Duodenal mucosa (tissue), 2 donors: Measurements from ENCODE around the gene NFKB1.

Experiments used
- H3K27ac ChIP-seq: one replicate; pipeline ENCODE4 v1.7.0; 2013; ENCODE audit warnings: low read depth, low read length
- H3K27me3 ChIP-seq, 2 donors: one replicate each; pipeline ENCODE4 v1.7.0; 2013; ENCODE audit warnings: low read length in 2 of 2, control low read depth in 1 of 2; ENCODE audit not compliant: insufficient read depth in 2 of 2, control insufficient read depth in 1 of 2
- H3K36me3 ChIP-seq, 2 donors: one replicate each; pipeline ENCODE4 v1.7.0; 2013; ENCODE audit warnings: low read length in 2 of 2, control low read depth in 1 of 2; ENCODE audit not compliant: insufficient read depth in 2 of 2, control insufficient read depth in 1 of 2
- H3K4me1 ChIP-seq, 2 donors: one replicate each; pipeline ENCODE4 v1.7.0; 2013; ENCODE audit warnings: low read length in 2 of 2, control low read depth in 1 of 2; ENCODE audit not compliant: insufficient read depth in 2 of 2, control insufficient read depth in 1 of 2
- H3K4me3 ChIP-seq, 2 donors: one replicate each; pipeline ENCODE4 v1.7.0; 2013; ENCODE audit warnings: low read length in 2 of 2, low read depth in 1 of 2
- H3K9ac ChIP-seq, 2 donors: one replicate each; pipeline ENCODE4 v1.7.0; 2013; ENCODE audit warnings: low read length in 2 of 2, low read depth in 1 of 2
- H3K9me3 ChIP-seq, 2 donors: one replicate each; pipeline ENCODE4 v1.7.0; 2013; ENCODE audit warnings: low read length in 2 of 2, control low read depth in 1 of 2; ENCODE audit not compliant: control insufficient read depth in 1 of 2

NFKB1 gene

DNA sequence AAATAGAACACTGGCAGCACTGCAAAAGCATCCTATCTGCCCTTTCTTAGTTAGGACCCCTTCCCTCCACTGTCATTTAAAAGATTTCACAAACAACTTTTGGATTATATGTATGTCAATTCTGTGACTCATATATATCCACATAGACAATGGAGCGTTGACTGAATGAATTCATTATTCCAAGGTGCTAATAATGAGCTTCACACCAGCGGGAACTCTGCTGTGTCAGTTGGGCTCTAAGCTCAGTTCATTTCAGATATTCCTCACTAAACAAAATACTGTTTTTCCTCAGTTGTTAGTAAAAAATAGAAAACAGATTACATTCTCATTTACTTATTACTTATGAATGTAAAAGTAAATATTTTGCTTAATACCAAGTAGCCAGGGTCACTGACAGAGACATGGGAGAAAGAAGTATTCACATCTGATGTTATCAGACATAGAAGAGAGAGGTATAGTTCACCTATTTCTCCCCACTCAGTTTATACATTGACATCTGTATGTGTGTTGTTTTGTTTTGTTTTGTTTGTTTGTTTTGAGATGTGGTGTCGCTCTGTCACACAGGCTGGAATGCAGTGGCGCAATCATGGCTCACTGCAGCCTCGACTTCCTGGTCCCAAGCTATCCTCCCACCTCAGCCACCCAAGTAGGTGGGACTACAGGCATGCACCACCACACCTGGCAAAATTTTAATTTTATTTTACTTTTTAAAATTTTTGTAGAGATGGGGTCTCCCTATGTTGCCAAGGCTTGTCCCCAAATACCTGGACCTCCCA is 10.9 kb downstream of the NFKB1 start:
- Histone ChIP-seq H3K9me3 (peaks cover 0 to 5% of the 10 kb centered on the region in 2 donors), H3K27ac (no peak overlapping the region), H3K36me3 (no peaks in the 10 kb centered on the region), H3K4me1 (no peaks in the 10 kb centered on the region), H3K4me3 (no peak overlapping the region), H3K27me3 (no peaks in the 10 kb centered on the region), H3K9ac (no peak overlapping the region)

DNA sequence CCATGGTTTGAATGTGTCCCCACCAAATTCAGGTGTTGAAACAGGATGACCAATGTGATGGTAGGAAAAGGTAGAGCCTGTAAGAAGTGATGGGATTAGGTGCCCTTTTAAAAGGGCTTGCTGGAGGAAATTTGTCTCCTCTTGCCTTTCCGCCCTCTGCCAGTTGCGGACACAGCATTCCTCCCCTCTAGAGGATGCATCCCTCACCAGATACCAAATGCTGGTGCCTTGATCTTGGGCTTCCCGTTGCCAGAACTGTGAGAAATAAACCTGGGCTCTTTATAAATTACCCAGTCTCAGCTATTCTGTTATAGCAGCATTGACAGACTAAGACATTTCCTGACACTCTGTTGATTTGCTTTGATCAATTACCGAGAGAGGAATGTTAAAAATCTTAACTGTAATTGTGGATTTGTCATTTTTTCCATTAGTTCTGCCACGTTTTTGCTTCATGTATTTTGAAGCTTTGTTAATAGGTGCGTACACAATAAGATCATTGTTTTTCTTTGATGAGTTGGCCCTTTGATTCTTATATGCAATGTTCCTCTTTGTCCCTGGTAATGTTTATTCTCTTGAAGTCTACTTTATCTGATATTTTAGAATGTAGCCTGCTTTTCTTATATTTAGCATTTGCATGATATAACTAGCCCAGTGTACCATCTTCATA is 13.3 kb downstream of the NFKB1 start:
- H3K4me1 ChIP-seq, result peaks cover 7 to 9% of the 10 kb centered on the region in 2 donors
- no peaks in the 10 kb centered on the region for H3K27me3 ChIP-seq
- no peak overlapping the region for H3K4me3 ChIP-seq
- H3K9ac ChIP-seq, result no peak overlapping the region
- no peak overlapping the region for H3K27ac ChIP-seq
- H3K36me3 ChIP-seq, result no peaks in the 10 kb centered on the region
- peaks cover 0 to 5% of the 10 kb centered on the region in 2 donors for H3K9me3 ChIP-seq

DNA sequence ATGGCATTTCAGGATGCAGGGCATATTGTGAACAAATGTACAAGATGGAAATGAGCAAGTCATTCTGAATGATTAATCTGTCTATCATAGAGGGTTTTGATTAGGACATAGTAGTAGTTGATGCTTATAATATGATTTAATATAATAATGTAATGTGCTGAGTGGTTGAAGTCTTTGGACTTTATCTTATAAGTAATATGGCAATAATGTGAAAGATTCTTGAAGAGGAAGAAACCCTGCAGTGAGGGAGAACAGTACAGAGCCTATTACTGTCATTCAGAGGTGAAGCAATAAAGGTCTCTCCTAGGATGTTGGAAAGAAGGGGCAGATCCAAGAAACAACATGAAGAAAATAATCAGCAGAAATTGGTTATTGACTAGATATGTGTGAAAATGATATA is 16.6 kb downstream of the NFKB1 start:
- H3K27me3 ChIP-seq, result no peaks in the 10 kb centered on the region
- no peak overlapping the region for H3K4me3 ChIP-seq
- no peak overlapping the region for H3K9ac ChIP-seq
- H3K36me3 ChIP-seq, result no peaks in the 10 kb centered on the region
- peaks cover 0 to 5% of the 10 kb centered on the region in 2 donors for H3K9me3 ChIP-seq
- no peak overlapping the region for H3K27ac ChIP-seq
- peaks cover 7 to 9% of the 10 kb centered on the region in 2 donors for H3K4me1 ChIP-seq

DNA sequence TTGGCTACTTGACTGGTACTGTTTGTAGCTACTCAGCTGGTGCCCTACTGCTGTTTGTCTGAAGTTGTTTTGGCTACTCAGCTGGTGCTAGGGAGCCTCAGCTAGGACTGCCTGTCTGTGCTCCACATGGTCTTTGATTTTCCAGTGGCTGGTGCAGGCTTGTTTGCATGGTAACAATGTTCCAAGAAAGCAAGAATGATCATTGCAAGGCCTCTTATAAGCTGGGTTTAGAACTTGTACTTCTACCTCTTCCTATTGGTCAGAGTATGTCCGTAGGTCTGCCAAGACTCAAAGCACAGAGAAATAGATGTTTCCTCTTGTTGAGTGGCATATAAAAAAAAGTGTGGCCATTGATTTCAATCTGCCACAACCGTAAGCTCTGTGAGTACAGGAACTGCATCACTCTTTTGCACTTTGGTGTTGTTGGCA is 17.6 kb downstream of the NFKB1 start:
- no peak overlapping the region for H3K27ac ChIP-seq
- peaks cover 0 to 5% of the 10 kb centered on the region in 2 donors for H3K9me3 ChIP-seq
- no peaks in the 10 kb centered on the region for H3K36me3 ChIP-seq
- no peaks in the 10 kb centered on the region for H3K27me3 ChIP-seq
- no peak overlapping the region for H3K9ac ChIP-seq
- H3K4me3 ChIP-seq, result no peak overlapping the region
- peaks cover 7 to 9% of the 10 kb centered on the region in 2 donors for H3K4me1 ChIP-seq

DNA sequence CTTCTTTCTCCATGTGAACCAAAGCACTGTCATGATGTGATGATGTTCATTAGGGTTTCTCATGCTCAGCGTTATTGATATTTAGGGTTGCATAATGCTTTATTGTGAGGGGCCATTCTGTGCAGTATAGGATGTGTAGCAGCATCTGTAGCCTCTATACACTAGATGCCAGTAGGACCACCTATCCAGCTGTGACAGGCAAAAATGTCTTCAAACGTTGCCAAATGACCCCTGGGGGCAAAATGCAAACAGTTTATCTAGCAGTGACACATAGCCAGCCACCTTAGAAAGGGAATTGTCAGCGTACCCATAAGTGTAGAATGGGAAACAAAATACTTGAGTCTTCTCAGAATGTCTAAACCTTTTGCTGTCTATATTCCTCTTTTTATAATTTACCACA is 18.8 kb downstream of the NFKB1 start:
- Histone ChIP-seq H3K4me3 (no peak overlapping the region), H3K27me3 (no peaks in the 10 kb centered on the region), H3K9ac (no peak overlapping the region), H3K9me3 (peaks cover 0 to 5% of the 10 kb centered on the region in 2 donors), H3K4me1 (peaks cover 7 to 9% of the 10 kb centered on the region in 2 donors), H3K36me3 (peaks cover 0 to 3% of the 10 kb centered on the region in 2 donors), H3K27ac (no peak overlapping the region)

DNA sequence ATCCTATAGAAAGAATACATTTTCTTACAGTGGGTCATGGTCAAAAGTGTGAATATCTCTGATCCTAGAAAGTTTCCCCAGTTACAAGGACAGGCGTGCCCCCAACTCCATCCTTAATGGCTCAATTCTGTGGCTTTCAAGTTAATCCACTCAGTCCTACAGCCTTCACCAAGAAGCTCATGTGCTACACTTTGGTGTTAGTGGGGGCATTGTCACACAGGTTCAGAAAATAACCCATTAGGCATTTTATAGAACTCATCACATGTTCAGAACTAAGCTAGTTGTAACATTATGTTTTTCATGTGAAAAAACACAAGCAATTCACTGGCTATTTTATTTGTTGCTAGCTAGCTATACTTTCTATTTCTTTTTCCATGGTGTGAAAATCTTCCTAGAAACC is 20.4 kb downstream of the NFKB1 start:
- Histone ChIP-seq H3K4me3 (no peak overlapping the region), H3K36me3 (peaks cover 0 to 6% of the 10 kb centered on the region in 2 donors), H3K9ac (no peak overlapping the region), H3K4me1 (peaks cover 7 to 9% of the 10 kb centered on the region in 2 donors), H3K27me3 (no peaks in the 10 kb centered on the region), H3K27ac (no peak overlapping the region), H3K9me3 (no peaks in the 10 kb centered on the region)

DNA sequence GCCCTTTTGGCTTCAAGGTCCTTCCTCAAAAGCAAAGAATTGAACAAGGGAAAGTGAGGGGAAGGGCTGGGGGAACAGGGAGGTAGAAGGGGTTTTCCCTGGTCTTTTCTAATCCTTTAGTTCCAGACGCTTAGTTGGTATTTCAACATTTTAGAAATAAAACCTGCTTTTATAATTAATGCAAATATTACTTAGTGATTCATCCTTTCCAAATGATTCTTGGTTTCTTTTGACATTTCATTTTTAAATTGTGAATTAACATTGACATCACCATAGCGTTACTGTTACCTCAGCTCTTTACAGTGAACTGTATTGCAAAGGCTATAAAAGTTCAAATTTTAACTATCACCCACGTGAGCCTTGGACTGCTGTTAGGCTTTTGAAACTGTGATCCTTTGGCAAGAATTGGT is 20.9 kb downstream of the NFKB1 start:
- no peak overlapping the region for H3K9ac ChIP-seq
- H3K4me1 ChIP-seq, result peaks cover 7 to 9% of the 10 kb centered on the region in 2 donors
- peaks cover 0 to 6% of the 10 kb centered on the region in 2 donors for H3K36me3 ChIP-seq

DNA sequence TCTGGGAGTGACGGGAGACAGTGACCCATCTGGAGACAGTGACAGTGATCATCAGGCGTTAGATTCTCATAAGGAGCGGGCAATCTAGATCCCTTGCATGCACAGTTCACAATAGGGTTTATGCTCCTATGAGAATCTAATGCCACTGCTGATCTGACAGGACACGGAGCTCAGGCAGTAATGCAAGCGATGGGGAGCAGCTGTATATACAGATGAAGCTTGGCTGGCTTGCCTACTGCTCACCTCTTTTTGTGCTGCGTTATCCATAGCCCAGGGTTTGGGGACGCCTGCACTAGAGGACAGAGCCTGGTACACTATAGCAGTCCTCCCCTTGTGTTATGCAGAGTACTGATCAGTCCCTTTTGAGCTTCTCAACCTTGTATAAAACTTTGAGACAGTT is 23.5 kb downstream of the NFKB1 start:
- Histone ChIP-seq H3K4me1 (no peaks in the 10 kb centered on the region), H3K27ac (no peak overlapping the region), H3K9me3 (no peaks in the 10 kb centered on the region), H3K27me3 (no peaks in the 10 kb centered on the region), H3K4me3 (no peak overlapping the region), H3K36me3 (peaks cover 0 to 6% of the 10 kb centered on the region in 2 donors), H3K9ac (no peak overlapping the region)

More for the DNA sequence above, 20.9 kb downstream of the NFKB1 start:
- H3K27me3 ChIP-seq, result no peaks in the 10 kb centered on the region
- H3K9me3 ChIP-seq, result no peaks in the 10 kb centered on the region
- H3K4me3 ChIP-seq, result no peak overlapping the region
- H3K27ac ChIP-seq, result no peak overlapping the region

DNA sequence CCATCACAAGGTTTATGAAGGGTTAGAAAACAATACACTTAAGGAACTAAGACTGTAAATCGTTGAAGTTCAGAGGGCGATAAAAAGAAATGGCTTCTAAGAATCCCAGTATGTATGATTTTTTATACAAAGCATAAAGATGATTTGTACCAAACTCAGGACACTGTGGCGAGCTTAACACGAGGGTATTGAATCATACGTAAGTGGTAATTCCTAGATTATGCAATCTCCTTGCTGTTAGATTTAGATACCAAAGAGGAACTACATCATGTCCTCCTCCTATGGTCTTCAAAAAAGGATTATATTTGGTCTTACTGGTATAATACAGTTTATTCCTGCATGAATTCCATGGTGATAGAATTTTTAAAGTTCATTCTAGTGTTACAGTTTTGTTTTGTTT is 23.9 kb downstream of the NFKB1 start:
- H3K36me3 ChIP-seq, result peaks cover 4 to 6% of the 10 kb centered on the region in 2 donors
- H3K27ac ChIP-seq, result no peak overlapping the region
- no peaks in the 10 kb centered on the region for H3K4me1 ChIP-seq
- no peaks in the 10 kb centered on the region for H3K27me3 ChIP-seq
- H3K9me3 ChIP-seq, result no peaks in the 10 kb centered on the region
- H3K9ac ChIP-seq, result no peak overlapping the region
- no peak overlapping the region for H3K4me3 ChIP-seq

DNA sequence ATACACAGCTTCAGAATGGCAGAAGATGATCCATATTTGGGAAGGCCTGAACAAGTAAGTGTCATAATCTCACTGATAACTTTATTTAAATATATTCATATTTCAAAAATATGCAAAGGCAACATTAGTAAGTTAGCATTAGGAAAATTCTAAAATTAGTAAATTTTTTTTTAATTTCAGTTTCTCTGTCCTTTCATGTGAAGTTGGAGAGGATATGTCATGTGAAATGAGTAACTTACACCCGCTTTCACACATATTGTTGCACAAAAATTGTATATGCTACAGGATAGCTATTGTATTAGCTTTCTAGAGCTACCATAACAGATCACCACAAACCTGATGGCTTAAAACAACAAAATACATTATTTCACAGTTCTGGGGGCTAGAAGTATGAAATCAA is 24.3 kb downstream of the NFKB1 start:
- Histone ChIP-seq H3K4me1 (no peaks in the 10 kb centered on the region), H3K36me3 (peaks cover 4 to 8% of the 10 kb centered on the region in 2 donors), H3K9me3 (no peaks in the 10 kb centered on the region)

More for the DNA sequence above, 24.3 kb downstream of the NFKB1 start:
- Histone ChIP-seq H3K9ac (no peak overlapping the region), H3K27me3 (no peaks in the 10 kb centered on the region), H3K4me3 (no peak overlapping the region), H3K27ac (no peak overlapping the region)
